NCI-H524 (cell line): ENCODE results near the gene CAMK1D.
"Not testable (repeated sequence)": the region's sequence is repeated elsewhere in the genome, so short reads cannot be mapped to it uniquely, and the experiment has no call there.

Experiments
- DNase-seq, 2 experiments: peaks; one replicate each; lab custom pipeline; 2025; lab: John Stamatoyannopoulos, UW

CAMK1D gene

GRCh38 chr10:12848439-12849173 lies 499.3 kb downstream of the CAMK1D start:
- no peak for DNase-seq

DNA sequence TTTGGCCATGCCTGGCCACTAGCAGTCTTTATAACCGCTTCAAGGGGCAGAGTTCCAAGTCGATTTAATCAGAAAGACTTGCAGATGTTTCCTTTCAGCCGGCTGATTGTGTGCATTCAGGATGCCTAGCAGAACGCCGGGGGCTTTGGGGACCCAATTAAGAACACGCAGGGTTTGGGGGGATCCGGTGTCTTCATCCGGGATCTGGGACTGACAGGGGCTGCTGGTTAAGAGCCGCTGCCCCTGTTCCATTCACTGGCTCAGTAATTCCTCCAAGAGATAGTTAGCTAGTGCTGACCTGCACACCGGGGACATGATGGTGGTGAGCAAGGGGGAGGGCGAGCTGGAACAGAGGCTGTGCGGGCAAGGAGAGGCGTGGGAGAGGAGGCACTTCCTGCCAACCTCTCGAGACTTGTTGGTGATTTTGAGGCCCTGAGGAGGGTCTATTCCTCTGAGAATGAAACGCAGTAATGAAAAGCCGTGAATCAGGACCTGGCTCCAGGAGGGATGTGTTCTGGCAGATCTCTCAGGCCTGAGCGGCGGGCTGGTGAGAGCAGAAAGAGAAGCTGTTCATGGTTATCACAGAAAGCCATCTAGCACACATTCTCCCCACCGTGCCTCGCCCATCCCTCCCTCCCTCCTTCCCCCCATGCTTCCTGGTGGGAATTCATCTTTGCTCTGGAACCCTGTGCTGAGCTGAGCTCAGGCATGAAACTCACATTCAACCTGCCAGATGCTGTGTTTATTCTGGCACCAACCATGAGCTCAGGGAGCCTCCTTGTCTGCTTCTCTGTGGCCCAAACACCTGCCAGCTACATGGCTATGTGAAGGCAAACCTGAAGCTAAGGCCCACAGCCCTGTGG lies 500.2 kb downstream of the CAMK1D start:
- DNase-seq = no peak

DNA sequence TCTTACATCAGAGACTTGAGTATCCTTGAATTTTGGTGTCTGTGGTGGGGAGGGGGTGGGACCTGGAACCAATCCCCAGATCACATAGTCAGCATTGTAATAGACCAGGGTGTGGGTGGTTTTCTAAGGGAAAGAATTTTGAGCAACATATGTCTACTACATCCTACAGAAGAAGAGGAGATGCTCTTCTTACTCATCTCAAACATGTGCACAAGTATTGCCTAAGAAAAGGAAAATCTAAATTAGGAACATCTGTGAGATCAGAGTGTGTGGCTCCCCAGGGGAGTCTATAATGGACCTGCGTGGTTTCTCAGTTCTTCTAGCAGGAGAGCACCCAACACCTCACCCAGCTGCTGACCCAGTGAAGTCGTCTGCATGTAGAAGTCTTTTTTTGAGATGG lies 503.3 kb downstream of the CAMK1D start:
- DNase-seq = no peak

DNA sequence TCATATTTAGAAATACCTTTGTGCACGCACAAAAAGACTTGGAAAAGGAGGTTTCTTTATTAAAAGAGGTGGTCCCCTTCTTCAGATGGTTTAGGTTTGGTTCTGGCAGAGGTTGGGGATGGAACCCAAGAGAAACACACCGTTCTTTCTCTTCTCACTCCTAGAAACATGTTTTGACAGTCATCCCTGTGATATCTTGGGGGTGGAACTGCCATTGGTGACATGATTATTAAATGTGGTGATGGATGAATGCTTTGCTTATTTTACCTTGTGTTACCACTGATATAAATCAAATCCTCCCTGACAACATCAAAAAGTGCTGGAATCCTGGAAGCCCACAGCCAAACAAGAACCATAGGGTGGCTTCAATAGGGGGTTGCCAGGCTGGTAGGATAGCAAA lies 505.6 kb downstream of the CAMK1D start:
- no peak for DNase-seq

DNA sequence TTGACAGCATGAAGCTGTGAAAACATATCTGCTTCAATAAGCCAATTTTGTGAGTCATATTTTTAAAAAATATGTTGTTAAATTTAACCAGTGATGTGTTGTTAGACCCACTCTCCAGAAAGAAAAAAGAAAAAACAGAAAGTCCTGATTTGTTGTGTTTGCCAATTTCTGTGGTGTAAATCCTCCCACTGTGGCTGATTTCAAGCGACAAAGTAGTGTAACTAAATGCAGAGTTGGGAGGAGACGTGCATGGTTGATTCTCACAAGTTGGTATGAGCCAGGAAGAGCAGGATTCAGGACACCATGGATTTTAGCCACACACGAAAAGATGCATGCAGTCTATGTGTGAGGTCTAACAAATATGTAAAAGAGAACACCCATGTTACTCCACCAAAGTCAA lies 513.1 kb downstream of the CAMK1D start:
- DNase-seq = no peak

- not testable (repeated sequence) for DNase-seq
These were observed 516.2 kb downstream of the CAMK1D start for GRCh38 chr10:12865515-12865914.

GRCh38 chr10:12868229-12868628 lies 518.9 kb downstream of the CAMK1D start:
- DNase-seq = no peak

DNA sequence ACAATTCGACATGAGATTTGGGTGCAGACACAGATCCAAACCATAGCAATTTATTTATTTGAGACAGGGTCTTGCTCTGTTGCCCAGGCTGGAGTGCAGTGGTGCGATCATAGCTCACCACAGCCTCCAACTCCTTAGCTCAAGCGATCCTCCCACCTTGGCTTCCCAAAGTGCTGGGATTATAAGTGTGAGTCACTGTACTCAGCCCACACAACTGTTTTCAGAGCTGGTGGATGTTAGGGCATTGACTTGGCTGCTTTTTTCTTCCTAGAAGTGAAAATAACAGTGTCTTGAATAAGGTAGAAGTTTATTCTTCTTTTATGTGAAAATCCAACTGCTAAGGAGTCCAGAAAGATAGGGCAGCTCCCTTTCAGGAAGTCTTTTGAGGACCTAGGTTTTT lies 520.1 kb downstream of the CAMK1D start:
- DNase-seq = no peak

DNA sequence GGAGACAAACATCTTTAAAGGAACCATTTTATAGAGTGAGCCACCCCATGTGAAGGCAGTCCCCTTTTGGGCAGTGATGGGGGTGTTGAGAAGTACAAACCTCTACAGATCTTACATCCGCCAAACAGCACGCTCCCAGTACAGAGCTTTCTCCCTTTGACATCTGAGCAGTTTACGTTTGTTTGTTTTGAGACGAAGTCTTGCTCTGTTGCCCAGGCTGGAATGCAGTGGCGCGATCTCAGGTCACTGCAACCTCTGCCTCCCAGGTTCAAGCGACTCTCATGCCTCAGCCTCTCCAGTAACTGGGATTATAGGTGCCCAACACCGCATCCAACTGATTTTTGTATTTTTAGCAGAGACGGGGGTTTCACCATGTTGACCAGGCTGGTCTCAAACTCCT lies 523.2 kb downstream of the CAMK1D start:
- no peak for DNase-seq

- no peak for DNase-seq
These were observed 523.8 kb downstream of the CAMK1D start for GRCh38 chr10:12873172-12873571.

- DNase-seq = no peak
These were observed 525.2 kb downstream of the CAMK1D start for GRCh38 chr10:12874501-12874900.

DNA sequence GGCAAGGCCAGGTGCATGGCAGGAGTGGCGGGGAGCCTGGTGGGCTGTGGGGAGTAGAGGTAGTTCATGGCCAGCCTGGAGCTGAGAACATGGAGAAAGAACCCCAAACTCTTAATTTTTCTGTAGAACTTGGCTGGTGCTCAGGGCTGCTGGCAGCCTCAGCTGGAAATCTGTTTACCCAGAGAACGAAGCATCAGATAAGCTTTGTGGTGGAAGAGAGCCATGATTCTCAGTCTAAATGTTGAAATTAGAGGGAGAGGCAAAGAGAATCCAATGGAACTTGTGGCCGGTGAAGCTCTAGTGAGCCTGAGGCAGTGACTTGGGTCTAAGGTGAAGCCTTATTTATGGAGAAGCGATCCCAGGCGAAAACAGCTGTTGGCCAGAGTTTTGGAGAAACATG lies 525.8 kb downstream of the CAMK1D start:
- DNase-seq = no peak

DNA sequence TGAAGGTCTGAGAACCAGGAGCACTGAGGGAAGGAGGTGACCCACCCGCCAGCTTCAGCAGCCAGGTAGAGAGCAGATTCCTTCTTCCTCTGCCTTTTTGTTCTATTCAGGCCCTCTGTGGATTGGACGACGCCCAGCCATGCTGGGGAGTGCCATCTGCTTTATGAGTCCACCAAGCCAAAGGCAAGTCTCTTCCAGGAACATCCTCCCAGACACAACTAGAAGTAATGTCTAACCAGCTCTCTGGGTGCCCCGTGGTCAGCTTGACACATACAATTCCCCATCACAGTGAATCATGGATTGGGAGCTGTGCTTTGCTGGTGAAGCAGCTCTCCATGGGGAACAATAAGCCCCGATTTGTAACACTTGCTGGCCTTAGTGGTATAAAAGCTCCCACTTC lies 526.9 kb downstream of the CAMK1D start:
- DNase-seq = no peak

DNA sequence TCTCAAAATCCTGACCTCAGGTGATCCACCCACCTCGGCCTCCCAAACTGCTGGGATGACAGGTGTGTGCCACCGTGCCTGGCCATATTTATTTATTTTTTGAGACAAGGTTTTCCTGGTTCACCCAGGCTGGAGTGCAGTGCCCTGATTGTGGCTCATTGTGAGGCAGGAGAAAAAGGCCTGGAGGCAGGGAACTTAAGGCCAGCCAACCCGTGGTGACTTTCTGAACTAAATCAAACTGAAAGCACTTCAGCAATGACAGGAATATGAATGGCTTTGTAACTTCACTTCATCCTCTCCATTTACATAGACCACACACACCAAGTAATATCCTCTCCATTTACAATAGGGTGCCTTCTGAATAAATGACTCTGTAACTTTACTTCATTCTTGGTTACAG lies 527.8 kb downstream of the CAMK1D start:
- DNase-seq = no peak

DNA sequence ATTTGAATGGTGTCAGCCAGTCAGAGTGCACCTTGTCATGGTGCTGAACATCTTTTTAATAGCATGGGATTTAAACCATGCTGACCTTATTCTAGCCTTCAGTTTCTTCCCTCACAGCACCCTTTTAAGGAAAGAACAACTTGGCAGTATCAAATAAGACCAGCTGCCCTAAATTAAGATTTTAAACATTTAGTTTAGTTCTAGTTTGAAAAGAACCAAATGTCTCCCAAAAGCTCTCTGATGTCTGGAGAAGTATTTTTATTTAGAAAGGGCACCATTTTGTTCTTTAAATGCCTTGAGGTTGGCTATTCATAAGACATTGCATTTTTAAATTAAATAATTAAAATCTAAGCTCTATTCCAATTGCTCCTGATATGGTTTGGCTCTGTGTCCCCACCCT lies 531.1 kb downstream of the CAMK1D start:
- DNase-seq = no peak

DNA sequence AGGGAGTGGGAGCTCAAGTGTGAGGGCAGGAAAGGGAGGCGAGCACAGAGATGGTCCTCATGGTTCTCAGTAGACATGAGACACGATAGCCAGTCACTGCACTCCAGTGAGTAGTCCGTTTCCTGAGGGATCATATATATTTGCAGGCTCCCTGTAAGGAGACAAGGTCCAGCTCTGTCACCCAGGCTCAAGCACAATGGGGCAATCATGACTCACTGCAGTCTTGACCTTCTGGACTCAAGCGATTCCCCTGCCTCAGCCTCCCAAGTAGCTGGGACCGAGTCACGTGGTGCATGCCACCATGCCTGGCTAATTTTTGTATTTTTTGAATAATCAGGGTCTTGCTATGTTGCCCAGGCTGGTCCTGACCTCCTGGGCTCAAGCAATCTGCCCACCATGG lies 535.5 kb downstream of the CAMK1D start:
- no peak for DNase-seq
